C4-2B (cell line): Measurements from ENCODE around the gene RNF6.

ENCODE experiments used
- ZFX ChIP-seq: fragments of 450-650 bp; IDR thresholded peaks from 2 replicates; pipeline ENCODE4 v1.6.1; 2017
- TF ChIP-seq, protein P1 (sequence below): fragments of 450-650 bp; conservative IDR thresholded peaks from 2 replicates; pipeline ENCODE4 v1.5.1; 2017; ENCODE audit warnings: mild to moderate bottlenecking

DNA sequence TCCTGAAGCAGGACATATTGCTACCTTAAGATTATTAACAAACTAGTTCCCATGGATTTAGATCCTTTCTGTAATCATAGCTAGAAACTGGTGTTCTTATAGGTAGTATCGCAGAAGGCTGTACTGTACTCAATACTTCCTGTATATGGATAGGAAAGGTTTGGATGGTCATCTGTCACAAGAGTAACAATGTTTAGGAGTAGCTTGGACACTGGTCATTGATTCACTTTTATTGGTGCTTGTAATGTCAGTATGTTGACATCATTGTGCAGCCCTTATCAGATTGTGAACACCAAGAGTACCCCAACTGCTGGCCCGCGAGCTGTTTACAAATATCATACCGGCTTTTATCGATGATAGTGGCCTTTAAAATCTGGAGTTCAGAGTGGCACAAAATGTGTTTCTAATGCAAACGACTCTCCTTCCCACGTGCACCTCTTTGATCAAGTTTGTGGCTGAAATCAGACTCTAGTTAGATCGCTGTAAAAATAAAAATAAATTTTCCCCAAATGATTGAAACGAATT, 31.2 kb upstream of the RNF6 start:
- TF ChIP-seq, protein P1, sequence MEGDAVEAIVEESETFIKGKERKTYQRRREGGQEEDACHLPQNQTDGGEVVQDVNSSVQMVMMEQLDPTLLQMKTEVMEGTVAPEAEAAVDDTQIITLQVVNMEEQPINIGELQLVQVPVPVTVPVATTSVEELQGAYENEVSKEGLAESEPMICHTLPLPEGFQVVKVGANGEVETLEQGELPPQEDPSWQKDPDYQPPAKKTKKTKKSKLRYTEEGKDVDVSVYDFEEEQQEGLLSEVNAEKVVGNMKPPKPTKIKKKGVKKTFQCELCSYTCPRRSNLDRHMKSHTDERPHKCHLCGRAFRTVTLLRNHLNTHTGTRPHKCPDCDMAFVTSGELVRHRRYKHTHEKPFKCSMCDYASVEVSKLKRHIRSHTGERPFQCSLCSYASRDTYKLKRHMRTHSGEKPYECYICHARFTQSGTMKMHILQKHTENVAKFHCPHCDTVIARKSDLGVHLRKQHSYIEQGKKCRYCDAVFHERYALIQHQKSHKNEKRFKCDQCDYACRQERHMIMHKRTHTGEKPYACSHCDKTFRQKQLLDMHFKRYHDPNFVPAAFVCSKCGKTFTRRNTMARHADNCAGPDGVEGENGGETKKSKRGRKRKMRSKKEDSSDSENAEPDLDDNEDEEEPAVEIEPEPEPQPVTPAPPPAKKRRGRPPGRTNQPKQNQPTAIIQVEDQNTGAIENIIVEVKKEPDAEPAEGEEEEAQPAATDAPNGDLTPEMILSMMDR, result no peak
- TF ChIP-seq ZFX, result no peak
